Right renal cortex interstitium (tissue), 3 donors: ENCODE measurements around the gene ZBTB33. TPM values are rescaled to one million over a fixed set of nuclear protein-coding genes. Genes with fewer than 3 reads are reported as not detected.

Experiments
- DNase-seq, 3 donors: peaks; one replicate each; pipeline ENCODE4 v3.0.0-alpha.2; 2013; ENCODE audit warnings: low read depth in 3 of 3, low spot score in 2 of 3
- polyA plus RNA-seq, 3 donors: library from polyadenylated mRNA; unstranded; fragments of 120-200 nt; gene quantifications; one replicate each; pipeline ENCODE4 v1.2.1, GENCODE V29; 2013; ENCODE audit not compliant: insufficient read length in 3 of 3

The ZBTB33 gene
- polyA plus RNA-seq, 3 donors = 26.6 to 29.3 (median 28.0) TPM

DNA sequence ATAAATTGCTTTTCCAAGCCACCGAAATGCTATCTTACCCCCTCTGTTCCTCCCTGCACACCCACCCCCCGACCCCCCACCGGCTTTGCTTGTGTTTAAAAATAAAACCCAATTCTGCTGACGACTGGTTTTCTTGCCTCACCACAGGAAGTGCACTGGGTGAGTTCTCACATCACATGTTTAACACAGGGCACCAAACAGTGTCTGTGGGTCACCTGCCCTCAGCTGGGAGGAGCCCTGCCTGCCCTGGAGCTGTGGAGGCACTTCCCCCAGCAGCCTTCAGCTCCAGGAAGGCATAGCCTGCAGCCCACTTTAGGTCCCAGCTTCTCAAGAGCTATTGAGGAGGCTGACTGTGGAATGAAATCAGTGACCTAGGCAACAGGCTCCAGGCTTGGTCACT lies 51.8 kb downstream of the ZBTB33 start:
- no peak for DNase-seq

DNA sequence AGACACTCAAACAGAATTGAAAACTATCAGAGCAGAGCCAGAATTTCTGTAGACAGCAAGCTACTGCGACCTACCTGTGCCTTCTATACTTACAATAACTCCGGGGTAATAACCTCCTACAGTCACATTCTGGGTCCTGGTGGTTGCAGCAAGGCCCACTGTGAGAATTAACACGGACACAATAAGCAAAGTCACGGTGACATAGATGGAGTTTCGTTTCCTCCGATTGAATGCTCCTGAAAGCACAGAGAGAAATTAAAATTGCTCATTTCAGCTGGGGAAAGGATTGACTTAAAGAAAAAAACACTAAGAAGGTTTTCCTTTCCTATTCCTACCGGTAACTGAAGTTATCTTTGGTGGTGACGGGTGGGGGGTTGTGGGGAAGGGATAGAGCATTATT lies 53.6 kb downstream of the ZBTB33 start:
- DNase-seq = no peak

DNA sequence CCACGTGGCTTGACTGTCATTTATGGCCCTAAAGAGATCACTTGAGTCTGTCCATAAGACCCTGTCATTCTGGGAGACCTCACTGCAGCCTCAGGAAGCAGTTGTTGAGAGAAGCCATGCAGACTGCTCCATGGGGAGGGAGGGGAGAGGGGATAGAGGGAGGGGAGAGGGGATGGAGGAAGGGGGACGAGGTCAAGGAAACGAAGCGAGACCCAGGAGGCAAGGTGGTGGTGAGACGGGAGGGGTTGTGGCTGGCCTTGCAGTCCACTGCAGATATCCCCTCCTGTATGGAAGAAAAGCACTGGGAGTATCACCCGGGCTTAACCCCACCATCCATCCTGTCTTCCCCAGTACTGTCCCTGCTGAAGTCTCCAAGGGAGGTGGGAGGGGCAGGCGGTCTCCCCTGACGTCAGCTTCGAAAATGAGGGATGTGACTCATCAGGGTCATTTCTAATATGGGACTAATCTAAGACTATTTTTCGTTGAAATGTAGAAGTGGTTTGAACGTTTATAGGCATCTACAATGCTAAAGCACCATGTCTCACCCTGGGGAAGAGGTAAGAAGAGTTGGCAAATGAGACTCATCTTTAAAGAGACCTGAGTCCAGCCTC lies 55.0 kb downstream of the ZBTB33 start:
- DNase-seq = no peak

DNA sequence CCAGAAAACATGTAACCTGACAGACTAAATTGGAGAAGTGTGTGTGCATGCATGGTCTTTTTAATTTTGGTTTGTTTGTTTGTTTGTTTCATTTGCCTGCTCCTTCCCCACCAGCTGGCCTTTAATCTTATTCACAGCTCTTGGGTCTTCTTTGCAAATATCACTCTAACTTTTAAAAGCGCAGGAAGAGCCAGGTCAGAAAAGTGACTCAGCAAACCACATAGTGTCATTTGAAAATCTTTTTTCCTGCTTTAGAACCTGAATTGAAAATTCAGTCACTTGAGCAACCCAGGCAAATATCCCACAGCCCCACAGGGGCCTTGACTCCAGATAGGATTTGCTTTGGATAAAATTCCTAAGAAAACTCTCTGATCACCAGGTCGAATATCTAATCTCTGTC lies 56.0 kb downstream of the ZBTB33 start:
- DNase-seq = no peak

Other genes starting within 250 kb of the ZBTB33 start
- under 1 TPM in 2 of 3 donors, not detected in 1; 0.07 to 0.49 TPM for gene RHOXF2B, start 173.1 kb upstream of the ZBTB33 start, polyA plus RNA-seq
- gene RHOXF1, start 134.9 kb upstream of the ZBTB33 start, polyA plus RNA-seq = 1 to 10 TPM in 1 of 3 donors, under 1 TPM in 1, not detected in 1; 0.58 to 1.1 TPM
- gene RHOXF2, start 92.2 kb upstream of the ZBTB33 start, polyA plus RNA-seq = under 1 TPM in 2 of 3 donors, not detected in 1; 0.13 to 0.62 TPM
- gene TMEM255A, start 60.6 kb downstream of the ZBTB33 start, polyA plus RNA-seq = under 1 TPM; 0.33 to 0.76 (median 0.41) TPM
- gene ATP1B4, start 111.3 kb downstream of the ZBTB33 start, polyA plus RNA-seq = not detected
- 100 to 1,000 TPM; 165 to 171 (median 166) TPM for gene LAMP2, start 218.5 kb downstream of the ZBTB33 start, polyA plus RNA-seq